SKM-1 treated with dmso at 0.1 percent for 144 hours (cell line): Measurements from ENCODE around the gene RAI1.

Source experiments
- DNase-seq: peaks from one replicate; lab custom pipeline; 2025; ENCODE audit not compliant: unreplicated experiment; lab: John Stamatoyannopoulos, UW

The RAI1 gene

DNA sequence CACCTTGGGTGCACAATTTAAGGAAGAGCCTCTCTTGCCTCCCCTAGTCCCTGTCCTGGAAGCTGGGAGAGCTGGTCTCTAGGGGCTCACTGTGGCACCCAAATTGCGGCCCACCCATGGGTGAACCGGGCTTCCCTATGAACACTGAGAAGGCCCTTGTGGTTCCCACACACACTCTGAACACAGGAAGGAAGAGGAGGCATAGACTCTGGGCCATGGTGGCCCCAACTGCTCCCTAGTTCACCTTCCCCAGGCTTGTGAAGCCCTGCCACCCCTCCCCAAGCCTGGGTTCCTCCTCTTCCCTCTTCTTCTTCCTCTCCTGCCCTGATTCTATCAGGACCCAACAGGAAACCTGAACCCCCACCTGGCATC is 145.1 kb downstream of the RAI1 start:
- no peak for DNase-seq

DNA sequence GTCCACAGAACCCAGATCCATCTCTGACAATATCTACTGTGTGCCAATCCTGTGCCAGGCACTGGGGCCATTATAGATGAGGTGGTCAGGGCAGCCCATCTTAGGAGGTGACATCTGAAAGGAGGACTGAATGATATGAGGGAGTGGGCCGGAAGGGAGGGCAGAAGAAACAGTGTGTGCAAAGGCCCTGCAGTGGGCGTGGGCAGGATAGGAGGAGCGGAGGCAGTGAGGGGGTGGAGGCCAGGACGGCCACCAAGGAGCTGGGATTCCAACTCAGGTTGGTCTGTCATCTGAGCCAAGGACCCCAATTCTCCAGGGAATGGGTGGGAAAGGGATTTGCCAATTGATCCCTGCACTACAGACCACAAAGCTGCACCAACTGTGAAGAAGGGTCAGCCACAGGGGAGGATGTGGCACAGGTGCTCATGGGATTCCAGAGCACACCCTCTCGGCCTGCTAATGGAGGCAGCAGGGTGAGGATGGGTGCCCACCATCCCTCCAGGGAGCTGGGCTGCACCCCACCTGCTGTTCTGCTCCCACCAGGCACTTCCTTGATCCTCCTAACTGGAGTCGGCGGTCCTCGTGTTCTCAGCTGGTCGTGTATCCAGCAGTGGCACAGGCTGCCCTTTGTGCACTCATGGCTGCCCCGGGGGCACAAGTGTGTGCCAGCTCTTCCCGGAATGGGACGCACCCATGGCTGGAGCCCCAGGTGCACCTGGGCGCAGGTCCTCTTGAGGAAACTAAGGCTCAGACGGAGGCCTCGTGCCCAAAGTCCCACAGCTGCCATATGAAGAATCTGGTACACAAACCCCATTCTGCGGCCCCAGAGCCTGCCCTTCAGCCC is 145.9 kb downstream of the RAI1 start:
- no peak for DNase-seq

DNA sequence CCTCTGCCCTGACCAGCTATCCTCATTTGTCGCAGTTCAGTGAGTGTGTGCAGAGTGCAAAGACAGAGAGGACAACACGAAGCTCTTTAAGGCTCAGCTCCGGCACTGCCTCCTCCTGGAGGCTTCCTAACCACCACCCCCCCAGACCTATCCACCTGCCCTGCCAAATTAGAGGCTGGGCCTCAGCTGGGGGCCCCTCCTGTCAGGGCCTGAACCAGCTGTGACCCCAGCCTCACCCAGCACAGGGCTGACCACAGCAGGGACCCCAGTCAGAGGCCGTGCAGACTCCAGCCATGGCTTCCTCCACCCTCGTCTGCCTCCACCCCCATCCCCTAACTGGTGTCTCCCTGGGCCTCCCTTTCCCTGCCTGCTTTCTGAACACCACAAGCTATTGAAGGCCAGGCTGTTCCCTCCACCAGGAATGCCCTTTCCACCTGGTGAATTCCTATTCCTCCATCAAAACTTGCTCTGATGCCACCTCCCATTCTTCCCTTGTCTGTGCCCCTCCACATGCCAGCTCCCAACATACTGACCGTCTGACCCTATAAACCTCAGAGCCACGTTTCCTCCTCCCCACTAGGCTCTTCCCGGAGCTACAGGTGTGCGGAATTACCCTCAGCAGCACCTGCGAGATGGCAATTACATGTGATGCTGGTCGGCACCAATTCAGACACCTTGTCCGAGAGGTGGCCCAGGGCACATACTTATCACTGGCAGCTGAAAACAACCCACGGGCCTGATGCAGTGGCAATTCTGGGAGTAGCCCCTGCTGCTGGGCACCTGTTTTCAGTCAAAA is 146.8 kb downstream of the RAI1 start:
- DNase-seq, result no peak

DNA sequence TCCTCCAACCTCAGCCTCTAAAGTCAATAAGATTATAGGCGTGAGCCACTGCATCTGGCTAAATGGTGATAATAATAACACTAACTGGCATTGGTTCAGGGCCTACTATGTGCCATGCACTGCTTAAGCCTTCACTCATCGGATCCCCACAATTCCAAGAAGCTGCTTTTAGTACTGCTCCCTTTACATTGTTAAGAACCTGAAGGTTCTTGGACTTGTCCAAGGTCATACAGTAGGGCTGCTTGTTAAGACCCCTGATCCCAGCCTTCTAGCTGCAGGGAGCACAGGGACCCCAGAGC is 149.0 kb downstream of the RAI1 start:
- no peak for DNase-seq

DNA sequence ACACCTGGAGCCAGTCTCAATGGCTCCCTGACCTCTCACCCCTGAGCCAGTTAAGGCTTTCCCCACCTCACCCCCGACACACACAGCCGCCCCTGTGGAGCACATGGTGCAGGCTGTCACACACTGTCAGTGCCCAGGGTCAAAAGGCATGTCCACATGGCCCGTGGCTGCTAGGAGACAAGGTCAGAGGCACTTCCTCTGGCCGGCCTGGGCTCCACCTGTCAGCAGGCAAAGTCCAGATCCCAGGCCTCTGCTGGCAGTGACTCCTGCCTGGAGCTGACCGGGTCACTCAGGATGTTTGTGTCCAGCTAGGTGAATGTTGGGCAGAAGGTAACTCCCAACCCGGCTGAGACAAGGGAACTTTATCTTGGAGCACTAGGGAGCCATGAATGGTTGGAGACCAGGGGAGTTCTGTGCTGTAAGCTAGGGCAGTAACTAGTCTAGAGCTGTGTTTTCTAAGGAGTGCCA is 149.5 kb downstream of the RAI1 start:
- no peak for DNase-seq

DNA sequence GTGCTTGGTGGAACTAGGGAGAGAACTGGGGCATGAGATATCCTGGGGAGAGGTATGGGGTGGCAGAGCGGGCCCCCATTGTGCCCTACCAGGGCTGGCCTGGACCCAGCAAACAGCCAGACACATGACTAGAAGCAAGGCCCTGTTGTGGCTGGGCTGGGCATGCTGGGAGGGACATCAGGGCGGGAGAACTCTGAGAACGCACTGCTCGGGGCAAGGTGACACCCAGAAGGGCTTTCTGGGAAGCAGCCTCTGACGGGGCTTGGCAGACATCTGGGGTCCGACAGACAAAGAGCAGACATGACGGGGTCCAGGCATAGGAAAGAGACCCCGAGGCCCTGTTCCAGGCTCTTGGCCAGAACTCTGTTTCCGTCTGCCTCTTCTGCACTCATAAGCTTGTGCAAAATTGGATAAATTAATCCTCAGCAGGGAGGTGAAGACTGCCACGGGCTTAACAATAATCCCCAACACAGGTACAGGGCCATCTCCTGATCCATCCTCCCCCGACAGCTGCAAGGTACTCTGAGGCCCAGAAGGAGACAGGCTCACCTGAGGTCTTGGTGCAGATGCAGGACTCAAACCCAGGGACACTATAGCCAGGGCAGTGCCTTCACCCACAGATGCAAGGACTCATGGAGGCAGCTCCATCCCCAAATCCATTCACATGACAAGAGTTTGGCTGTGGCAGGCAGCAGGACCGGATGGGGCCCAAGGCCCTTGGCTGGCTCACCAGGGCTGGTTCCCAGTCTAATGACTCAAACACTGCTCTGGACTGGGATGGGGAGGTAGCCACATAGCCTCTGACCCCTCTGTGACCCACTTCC is 150.2 kb downstream of the RAI1 start:
- DNase-seq, result no peak

DNA sequence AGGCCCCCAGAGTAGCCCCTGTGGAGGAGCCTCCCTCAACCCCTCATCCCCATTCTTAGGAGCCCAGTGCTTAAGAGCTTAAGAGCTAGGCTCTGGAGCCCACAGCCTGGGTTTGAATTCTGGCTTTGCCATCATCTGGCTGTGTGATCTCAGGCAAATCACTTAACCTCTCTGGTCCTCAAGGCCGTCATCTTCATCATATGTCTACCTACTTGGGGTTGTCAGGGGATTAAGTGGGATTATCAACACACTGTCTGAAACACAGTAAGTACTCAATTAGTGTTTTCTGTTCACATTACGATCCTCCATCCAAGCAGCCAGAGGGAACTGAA is 150.7 kb downstream of the RAI1 start:
- DNase-seq, result no peak

DNA sequence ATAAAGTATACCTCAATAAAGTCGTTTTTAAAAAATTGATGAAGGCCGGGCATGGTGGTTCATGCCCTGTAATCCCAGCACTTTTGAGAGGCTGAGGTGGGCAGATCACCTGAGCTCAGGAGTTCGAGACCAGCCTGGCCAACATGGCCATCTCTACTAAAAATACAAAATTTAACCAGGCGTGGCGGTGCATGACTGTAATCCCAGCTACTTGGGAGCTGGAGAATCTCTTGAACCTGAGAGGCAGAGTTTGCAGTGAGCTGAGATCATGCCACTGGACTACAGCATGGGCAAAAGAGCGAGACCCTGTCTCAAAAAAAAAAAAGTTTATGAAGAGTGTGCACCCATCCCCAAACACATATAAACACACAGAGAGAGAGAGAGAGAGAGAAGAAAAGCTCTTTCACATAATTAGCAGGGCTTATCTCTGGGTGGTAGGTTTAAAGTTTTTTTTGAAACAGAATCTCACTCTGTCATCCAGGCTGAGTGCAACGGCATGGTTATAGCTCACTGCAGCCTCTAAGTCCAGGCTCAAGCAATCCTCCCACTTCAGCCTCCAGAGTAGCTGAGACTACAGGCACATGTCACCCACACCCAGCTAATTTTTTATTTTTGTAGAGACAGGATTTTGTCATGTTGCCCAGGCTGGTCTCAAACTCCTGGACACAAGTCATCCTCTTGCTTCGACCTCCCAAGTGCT is 152.6 kb downstream of the RAI1 start:
- no peak for DNase-seq

DNA sequence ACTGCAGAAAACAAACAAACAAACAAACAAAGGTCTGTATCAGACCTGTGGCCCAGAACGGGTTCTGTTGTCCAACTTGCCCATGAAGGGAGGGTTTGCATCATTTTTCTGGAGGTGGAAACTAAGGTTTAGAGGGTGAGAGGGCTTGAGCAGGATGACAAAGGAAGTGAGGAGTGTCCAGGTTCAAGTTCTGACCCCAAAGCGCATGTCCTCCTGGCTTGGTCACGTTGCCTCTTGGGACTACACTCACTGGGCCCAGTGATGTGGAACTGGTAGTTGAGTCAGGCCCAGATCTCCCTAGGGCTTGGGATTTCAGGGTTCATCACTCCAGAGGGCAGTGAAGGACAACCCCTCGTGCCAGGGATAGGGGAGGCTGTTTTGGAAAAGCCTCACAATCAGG is 153.7 kb downstream of the RAI1 start:
- no peak for DNase-seq

DNA sequence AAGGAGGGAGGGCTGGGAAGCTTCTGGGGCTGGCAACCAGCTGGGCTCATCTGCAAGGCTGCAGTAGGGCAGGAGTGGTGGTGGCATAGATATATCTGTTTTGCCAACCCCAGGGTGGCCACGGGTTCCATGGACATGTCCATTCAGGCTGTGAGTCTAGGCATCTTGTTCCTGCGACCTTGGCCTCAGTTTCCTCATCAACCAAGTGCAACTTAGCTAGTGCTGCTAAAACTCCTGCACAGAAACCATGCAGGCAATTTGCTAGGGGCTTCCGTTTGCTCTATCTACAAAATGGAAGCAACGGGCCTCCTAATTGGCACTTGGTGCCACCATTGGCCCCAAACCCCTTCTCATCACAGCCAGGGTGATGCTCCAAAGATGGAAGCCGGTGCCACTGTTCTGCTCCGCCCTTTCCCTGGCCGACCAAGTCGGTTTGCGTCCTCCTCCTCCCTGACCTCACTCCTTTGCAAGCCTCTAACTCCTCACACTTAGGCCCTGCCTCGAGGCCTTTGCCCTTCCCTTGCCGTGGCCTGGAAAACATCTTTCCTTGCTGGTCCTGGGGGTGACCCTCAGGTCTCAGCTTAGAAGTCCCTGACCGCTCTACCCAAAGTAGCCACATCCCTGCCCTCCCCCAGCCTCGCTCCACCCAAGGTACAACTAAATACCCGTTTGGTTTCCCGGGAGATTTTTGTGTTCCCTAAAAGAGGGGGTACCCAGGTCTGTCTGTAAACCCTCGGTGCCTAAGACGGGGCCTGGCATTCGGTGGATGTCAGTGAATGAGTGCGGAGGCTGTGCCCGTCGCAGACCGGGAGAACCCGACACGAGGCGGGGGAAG is 154.4 kb downstream of the RAI1 start:
- DNase-seq, result no peak

DNA sequence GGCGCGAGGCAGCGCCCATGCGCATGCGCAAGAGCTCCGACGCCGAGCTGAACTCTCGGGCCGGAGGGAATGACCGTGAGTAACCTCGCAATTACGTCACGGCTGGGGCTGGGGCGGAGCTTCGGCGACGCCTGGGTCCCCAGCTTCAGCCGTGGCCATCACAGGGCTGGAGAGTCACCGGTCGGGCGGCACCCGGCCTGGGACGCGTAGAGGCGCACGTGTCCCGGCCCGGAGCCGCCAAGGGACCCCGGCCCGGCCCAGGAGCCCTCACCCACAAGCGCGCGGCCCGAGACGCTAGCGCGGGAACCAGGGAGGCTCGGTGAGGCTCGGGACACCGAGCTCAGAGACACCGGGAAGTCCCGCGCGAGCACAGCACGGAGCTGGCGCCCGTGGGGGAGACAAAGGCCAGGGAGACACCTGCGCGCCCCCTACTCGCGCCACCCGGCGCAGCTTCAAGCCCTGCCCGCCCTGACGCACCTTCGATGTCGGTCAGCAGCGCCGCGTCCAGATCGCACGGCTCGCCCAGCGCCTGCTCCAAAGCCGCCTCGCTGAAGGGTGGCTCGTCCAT is 155.1 kb downstream of the RAI1 start:
- peak; percentile 87 for DNase-seq

DNA sequence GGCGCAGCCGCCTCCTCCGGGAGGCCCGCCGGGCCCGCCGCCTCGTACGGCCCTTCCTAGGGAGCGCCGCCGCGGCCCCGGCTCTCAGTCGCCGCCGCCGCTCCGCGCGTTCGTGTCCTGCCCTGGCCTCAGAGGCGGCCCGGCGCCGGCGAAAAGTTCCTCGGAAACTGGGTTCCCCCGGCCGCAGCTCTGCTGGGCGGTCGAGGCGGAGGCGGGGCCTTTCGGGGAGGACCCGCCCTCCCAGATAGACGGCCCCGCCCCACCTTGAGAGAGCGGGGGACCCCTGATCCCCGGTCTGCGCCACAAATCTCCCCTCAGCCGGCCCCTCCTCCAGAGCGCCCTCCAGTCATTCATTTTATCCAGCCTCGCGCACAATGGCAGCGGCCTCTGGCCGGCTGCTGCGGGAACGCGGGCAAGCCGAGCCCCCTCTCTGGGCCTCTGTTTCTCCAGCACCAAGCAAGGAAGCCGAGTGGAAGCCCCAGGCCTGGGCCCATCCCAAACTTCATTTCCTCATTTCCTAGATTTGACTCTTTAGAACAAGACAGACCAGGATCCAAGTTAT is 155.6 kb downstream of the RAI1 start, which contains the start of gene SREBF1:
Gene SREBF1 (minus strand): TSS at position 169 of the 562 bp plus-strand sequence. CDS start 169 bp downstream, outside the sequence.
- peak; percentile 15 for DNase-seq

DNA sequence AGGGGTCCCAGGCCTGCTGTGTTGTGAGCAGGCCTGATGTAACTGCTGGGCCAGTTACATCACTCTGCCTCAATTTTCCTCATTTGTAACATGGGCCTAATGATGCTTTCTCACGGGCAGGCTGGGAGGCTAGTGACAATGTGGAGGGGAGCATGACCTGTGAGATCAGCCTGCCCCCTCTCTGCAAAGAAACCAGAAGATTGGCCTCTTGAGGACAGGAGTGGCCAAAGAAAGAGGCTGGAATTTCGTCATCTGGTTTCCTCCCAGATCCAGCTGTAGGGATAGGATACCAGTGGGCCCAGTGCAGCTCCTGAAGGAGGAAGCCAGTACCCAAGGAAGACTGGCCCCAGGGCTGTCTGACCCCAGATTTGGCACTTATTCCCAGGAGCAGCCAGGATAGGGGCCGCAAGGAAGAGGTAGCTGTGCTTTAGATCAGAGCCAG is 156.1 kb downstream of the RAI1 start:
- DNase-seq, result no peak

DNA sequence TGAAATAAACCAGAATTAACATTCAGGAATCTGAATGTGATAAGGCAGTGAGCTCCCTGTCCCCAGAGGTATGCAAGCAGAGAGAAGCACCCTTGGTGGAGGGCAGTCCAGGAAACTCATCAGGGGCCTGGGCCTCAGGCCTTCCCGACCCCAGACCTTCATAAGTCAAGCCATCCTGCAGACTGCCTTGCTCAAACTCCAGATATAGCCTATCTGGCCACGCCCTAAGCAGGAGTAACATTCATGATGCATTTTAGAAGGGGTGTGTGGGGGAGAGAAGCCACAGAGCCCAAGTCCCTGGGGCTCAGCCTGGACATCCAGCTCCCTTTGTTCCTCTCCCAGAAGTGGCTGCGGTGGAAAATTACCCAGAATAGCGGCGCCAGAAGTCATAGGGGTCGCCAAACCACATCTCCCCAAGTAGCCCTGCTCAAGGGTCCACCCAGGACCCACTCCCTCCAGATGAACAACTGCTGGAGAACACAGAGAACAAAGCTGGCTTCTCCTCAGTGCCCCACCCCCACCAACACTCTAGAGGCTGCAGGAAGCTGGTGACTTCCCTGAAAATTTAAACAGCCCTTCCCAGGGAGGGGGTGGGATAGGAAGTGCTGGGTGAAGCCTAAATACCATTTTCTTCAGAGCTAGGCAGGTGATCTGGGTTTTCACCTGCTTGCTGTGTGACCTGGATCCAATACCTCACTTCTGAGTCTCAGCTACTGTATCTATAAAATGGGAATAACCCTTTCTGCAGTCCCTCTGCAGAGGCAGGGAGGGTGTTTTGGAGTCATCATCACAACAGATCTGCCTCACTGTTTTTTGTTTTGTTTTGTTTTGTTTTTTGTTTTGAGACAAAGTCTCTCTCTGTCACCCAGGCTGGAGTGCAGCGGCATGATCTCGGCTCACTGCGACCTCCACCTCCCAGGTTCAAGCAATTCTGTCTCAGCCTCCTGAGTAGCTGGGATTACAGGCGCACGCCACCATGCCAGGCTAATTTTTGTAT is 157.0 kb downstream of the RAI1 start:
- peak; percentile 12 for DNase-seq

DNA sequence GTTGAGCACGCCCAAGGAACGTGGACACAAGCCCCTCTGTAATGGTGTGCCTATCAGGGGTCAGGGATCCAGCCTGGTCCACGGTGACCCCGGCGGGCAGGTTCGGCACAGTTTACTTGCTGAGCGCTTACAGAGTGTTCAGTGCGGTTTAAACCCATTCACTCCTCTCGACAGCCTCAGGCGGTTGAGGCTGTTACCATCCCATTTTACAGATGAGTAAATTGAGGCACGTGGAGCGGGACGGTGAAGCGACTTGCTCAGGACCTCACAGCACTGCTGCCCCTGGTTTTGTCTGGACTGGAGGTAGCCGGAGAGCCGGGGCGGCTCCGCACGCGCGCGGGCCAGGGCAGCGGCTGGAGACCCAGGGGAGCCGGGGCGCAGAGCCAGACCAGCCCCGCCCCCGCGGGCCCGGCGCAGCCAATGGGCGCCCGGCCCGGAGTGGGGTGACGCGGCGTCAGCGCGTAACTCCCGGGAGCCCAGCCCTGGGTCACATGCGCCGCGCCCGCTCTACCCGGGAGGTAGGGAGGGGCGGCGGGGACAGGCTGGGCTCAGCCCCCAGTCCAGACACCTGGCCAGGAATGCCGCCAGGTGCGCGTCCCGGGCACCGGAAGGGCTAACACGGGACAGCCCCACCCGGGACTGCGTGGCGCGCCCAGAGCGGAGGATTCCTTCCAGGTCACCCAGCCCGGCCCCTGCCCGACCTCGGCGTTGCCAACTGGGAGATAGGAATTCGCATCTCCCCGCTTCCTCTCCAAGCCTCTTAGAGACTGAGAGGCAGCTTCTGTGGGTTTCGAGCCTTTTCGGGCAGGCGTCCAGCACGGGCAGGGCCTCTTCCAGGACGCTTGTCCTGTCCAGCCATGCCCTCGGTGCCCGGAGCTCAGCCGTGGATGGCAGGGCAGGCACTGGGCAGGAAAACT is 158.8 kb downstream of the RAI1 start:
- peak; percentile 52 for DNase-seq

DNA sequence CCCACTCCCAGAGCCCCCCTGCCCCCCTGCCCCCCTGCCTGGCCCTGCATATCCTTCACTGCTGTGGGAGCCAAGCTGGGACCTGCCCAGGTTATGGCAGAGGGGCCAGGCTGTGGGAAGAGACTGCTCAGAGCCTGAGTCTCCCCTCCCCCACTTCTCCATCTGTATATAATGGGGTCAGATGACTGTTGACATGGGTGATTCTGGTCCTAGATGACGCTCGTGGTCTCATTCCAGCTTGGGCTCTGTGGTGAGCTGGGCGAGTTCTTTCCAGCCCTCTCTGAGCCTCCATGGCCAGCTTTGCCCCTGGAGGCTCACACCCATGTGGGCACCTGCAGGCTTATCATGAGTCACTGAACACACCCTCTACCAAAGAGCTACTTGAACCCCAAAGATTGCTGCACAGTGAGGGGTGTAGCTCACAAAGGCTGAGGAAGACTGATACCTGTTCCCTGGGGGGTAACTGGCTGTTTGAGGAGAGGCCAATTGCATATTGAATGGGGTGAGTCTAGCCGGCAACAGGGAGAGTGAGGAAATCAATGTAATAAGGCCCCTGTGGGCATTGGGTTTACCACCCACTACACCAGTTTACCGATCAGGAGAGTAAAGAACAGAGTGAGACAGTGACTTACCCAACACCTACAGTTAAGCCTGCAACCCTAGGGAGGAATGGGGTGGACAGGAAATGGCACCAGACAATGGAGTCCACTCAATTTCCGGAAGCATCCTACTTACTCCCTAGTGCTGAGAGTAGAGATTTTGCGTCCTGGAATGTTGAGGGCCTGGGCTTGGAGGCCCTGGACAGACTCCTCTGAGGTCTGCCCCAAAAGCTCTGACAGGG is 159.7 kb downstream of the RAI1 start:
- DNase-seq, result no peak
